Measurements from ENCODE around the gene ATP6V0C. TPM values are rescaled to one million over a fixed set of nuclear protein-coding genes. Genes with fewer than 3 reads are reported as not detected.
A peak's percentile ranks its signal among the peaks of the same experiment; 100 is the strongest.
"Not testable (repeated sequence)": the region's sequence is repeated elsewhere in the genome, so short reads cannot be mapped to it uniquely, and the experiment has no call there.

Gene ATP6V0C
- polyA plus RNA-seq, 3 donors = 238 to 294 (median 248) TPM

DNA sequence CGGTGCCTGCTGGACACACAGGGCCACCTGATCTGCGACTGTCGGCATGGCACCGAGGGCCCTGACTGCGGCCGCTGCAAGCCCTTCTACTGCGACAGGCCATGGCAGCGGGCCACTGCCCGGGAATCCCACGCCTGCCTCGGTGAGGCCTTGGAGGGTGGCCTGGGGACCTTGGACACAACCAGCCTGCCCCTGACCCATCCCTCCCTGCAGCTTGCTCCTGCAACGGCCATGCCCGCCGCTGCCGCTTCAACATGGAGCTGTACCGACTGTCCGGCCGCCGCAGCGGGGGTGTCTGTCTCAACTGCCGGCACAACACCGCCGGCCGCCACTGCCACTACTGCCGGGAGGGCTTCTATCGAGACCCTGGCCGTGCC is 41.3 kb upstream of the ATP6V0C start:
- no peak for DNase-seq

DNA sequence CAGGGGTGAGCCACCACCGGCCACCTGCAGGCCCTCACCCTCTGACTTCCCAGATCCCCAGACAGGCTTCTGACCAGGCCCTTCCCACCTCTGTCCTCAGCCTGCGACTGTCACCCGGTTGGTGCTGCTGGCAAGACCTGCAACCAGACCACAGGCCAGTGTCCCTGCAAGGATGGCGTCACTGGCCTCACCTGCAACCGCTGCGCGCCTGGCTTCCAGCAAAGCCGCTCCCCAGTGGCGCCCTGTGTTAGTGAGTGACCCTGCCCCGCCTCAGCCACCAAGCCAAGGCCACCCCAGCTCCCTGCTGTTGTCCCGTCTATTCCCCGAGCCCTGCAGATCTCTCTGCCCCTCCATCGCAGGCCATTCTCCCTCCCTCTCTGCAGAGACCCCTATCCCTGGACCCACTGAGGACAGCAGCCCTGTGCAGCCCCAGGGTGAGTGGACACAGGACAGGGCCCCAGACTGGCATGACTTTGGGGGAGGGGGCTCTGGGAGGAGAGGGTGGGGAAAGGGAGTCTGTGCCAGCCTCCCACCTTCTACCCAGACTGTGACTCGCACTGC is 40.8 kb upstream of the ATP6V0C start:
- no peak for DNase-seq

DNA sequence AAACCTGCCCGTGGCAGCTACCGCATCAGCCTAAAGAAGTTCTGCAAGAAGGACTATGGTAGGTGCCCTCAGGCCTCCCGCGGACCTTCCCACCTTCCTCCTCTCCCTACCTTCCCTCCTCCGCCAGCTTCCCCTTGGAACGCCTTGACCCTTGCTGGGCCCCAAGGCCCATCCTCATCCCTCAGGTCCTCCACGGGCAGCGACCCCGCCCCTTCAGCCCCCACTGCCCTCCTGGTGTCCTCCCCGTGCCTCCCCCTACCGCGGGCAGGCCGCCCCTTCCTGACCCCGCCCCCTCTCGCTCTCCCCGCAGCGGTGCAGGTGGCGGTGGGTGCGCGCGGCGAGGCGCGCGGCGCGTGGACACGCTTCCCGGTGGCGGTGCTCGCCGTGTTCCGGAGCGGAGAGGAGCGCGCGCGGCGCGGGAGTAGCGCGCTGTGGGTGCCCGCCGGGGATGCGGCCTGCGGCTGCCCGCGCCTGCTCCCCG is 40.3 kb upstream of the ATP6V0C start:
- no peak for DNase-seq

DNA sequence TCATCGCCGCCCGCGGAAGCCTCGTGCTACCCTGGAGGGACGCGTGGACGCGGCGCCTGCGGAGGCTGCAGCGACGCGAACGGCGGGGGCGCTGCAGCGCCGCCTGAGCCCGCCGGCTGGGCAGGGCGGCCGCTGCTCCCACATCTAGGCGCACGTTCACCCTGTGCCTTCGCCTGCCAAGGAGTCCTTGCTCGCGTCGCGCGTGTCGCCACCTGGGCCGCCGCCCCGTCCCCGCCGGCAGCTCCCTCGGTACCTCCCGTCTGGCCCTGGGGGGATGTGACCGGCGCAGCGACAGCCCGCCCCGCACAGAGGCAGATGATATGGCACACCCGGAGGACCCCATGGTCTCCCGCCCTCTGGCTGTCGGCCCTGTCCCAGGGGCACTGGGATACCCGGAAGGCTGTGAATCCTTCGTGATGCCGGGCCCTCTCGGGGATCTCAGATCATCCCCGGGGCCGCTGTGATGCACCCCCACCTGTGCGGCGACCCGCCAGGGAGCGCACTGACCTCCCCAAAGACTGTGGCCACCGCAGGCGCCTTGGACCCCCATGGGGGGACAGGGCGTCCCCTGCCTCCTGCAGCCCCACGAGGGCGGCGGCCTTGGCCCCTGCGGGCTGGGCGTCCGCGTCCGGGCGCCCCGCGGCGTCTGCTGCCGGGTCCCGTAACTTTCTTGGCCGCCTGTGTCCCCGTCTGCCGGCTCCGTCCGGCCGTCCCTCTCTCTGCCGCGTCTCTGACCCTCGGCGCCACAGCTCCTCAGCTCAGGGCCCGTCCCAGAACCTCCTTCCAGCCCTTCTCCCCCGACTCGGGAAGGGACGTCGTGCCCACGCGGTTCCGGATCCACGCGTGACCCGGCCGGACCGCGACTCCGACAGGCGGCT is 39.5 kb upstream of the ATP6V0C start:
- DNase-seq = no peak

DNA sequence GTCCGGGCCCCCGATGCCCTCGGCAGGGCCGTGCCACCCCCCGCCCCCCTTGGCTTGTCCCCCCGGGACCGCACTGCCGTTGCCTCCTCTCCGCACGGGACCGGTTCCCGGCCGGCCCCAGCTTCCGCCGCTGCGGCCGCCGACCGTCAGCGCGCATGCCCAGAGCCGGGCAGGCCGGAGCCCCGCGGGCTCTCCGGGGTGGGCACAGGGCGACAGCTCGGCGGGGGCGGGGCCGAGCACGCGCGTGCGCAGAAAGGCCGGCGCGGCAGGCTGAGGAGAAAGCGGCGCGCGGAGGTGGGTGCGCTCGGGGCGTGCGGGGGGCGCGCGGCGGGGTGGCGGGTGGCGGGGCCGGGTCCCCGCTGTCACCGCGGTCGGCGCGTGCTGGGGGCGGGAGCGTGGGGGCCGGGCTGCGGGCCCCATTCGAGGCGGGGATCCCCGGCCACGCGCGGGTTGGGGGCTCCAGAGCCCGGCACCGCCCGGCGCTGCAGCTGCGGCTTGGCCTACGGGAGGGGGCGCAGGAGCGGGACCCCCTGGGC is 38.8 kb upstream of the ATP6V0C start, which contains the start of gene TBC1D24:
Gene TBC1D24 (plus strand): TSS at position 251 of the 536 bp plus-strand sequence. CDS start 21,022 bp downstream, outside the sequence.
- peak; percentile 87 for DNase-seq

DNA sequence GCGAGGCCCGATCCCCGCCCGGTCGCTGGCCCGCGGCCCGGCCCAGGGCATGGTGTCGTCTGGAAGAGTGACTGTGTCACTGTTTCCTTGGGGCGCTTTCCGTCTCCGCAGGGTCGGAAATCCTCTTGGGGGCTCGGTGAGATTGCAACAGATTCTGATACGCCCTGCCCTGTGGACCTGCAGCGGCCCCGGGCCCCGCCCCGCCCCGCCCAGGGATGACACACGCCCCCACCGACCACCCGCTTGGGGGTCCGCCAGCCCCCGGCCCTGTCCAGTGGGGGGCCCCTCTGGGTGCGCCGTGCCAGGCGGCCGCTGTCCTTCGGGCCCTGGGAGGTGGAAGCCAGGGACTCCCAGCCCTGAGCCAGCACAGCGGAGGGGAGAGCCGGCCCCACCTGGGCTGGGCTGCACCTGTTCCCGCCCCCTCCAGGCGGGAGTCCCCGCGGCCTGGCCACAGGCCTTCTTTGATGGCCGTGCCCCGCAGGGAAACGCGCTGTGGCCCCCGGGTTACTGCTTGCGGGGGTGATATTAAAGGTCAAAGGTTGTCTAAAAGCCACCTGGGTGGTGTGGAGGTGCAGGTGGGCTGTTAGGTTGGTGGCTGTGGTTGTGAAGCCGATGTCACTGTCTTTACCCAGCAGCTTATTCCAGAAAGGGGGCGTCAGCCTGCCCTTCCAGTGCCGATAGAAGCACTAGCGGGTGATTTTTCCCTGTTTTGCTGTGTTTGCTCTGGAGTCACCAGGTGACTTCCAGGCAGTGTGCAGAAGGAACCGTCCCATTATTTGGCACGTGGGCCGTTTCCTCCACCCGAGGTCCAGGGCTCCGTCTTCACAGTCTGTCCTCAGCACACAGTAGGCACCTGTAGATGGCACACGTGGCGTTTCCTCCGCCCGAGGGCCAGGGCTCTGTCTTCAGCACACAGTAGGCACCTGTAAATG is 38.1 kb upstream of the ATP6V0C start:
- no peak for DNase-seq

DNA sequence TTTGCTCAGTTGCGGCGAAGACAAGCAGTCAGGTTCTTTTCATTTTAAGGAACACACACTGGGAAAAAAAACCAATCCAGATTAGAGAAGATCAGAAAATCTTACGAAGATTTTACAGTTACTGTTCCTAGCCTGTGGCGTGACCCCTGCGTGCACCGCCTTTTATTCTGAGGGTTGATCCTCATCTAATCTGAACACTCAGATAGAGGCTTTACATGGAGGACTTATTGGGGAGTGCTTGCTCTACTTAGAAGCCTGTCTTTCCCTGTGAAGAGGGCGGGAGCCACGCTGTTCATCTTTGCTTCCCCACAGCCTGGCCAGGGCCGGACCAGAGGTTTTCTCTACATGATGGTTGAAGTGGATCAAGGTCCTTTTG is 37.4 kb upstream of the ATP6V0C start:
- no peak for DNase-seq

DNA sequence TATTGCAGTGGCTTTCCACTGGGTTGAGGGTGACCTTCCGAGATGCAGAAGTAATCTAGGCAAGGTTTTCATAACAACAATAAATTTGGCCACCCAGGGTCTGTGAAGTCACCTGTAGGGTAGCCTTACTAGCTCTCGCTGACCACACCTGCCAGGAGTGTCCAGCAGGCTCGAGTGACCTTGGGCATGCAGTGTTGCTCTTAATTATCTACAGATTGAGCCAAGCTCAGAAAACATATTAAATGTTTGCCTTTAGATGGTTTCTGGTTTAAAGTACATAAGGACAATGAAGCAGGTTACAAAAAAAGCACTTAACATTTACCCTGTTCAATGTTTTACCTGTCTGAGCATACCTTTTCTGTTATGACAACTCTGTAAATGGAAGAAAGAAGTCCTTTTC is 37.0 kb upstream of the ATP6V0C start:
- no peak for DNase-seq

DNA sequence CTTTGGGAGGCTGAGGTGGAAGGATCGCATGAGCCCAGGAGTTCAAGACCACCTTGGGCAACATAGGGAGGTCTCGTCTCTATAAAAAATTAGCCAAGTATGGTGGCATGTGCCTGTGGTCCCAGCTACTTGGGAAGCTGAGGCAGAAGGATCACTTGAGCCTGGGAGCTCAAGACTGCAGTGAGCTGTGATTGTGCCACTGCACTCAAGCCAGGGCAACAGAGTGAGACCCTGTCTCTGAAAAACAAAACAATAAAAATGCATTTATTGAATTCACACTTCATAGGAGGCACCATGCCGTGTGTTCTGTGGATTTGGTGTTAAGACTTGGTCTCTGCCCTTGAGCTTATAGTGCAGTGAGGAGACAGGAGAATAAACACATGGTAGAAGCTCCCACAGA is 36.4 kb upstream of the ATP6V0C start:
- DNase-seq = no peak

DNA sequence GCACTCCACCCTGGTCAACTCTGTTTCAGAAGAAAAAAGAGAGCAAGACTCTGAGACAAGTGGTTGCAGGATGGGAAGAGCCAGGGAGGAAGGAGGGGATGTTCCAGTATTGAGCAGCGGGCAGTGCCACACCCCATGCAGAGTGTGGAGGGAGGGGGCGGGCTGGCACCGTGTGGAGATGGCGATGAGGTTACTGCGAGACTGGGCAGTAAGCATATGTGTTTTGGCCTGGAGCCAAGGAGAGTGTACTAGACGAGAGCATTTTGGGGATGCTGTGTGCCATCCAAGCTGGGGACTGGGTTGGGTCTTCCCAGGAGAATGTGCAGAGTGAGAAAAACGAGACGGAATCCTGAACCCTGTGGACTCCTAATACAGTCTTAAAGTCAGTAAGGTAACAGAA is 35.5 kb upstream of the ATP6V0C start:
- no peak for DNase-seq

DNA sequence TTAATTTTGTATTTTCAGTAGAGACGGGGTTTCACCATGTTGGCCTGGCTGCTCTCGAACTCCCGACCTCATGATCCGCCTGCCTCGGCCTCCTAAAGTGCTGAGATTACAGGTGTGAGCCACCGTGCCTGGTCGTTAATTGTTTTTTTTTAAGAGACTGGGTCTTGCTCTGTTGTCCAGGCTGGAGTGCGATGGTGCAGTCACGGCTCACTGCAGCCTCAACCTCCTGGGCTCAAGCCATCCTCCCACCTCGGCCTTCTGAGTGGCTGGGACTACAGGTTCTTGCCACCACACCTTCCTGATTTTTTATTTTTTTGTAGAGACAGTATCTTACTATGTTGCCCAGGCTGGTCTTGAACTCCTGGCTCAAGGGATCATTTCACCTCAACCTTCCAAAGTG is 33.8 kb upstream of the ATP6V0C start:
- not testable (repeated sequence) for DNase-seq

DNA sequence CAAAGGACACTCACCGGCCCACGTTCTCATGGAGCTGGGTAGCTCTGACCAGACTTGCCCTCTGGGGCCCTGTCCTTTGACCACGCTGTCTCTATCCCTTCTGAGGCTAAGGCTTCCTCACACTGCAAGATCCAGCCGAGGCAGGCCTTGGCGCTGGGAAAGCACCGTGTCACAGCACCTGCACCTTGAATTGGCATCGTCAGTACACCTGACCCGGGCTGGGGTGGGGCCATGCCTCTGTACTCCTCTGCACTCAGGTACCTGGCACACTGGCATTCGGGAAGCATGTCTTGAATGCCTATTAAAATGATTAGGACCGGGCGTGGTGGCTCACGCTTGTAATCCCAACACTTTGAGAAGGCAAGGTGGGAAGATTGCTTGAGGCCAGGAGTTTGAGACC is 32.8 kb upstream of the ATP6V0C start:
- DNase-seq = no peak

DNA sequence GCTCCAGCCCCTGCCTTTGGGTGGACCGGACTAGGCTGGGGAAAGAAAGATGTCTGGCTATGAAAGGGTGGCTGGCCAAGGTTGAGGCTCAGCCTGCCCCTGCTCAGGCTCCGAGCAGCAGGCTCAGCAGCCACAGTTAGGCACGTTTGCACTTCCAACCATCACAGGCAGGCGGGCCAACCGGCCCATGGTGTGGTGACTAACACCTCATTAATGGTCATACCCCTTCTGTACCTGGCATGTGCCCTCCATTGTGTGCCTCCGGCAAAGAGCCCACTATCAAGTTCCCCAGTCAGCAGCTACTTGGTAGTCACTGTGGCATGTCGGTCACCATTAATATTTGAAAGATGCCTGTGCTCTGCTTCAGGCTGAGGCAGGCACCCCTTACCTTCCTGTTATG is 32.1 kb upstream of the ATP6V0C start:
- DNase-seq = no peak

DNA sequence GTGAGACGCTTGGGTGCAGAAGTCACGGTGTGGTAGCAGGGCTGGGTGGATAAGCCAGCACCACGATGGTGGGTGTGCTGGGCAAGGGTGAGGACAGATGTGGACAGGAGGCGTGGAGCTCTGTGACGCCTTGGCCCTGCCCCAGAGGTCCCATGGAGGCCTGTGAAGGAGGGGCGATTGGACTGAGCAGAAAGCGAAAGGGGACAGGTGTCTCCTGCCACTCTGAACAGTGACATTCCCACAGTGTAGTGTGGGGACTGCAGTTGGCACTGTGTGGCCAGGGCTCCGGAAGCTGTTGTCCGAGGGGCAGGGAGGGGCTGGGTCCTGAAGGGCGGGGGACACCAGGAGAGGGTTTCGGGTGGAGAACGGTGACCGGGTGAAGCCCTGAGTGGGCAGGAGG is 31.5 kb upstream of the ATP6V0C start:
- no peak for DNase-seq

DNA sequence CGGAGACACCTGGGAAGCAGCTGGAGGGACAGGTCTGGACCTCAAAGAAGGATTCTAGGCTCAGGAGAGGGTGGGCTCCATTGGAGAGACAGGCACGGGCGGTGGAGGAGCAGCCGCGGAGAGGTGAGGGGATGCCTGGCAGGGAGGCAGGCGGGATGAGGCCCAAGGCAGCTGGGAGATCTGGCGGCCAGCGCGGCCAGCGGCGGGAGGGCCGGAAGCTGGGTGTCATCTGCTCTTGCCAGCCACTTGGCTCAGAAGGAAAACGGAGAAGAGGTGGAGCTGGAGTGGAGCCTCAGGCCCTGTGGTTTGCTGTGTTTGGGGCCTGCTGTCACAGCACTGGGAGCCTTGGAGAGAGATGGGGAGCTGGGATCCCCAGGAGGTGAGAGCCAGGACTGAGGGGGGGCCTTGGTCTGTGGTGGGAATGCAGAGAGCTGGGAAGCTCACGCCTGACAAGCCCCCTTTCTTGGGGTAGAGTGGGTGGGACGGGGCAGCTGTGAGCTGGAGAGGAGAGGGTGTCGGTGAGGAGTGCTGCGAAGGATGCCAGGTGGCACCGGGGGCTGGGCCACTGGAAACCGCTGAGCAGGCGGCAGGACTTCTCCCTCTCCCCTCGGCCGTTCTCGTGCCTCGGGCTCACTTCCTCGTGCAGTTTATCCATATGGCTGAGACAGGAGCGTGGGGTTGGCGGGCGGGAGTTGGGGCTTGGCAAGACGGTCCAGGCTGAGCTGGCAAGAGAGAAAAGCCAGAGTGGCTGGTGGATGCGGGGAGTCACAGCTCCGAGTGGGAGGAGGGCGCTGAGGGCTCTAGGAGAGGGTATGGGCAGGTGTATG is 30.8 kb upstream of the ATP6V0C start:
- DNase-seq = no peak

DNA sequence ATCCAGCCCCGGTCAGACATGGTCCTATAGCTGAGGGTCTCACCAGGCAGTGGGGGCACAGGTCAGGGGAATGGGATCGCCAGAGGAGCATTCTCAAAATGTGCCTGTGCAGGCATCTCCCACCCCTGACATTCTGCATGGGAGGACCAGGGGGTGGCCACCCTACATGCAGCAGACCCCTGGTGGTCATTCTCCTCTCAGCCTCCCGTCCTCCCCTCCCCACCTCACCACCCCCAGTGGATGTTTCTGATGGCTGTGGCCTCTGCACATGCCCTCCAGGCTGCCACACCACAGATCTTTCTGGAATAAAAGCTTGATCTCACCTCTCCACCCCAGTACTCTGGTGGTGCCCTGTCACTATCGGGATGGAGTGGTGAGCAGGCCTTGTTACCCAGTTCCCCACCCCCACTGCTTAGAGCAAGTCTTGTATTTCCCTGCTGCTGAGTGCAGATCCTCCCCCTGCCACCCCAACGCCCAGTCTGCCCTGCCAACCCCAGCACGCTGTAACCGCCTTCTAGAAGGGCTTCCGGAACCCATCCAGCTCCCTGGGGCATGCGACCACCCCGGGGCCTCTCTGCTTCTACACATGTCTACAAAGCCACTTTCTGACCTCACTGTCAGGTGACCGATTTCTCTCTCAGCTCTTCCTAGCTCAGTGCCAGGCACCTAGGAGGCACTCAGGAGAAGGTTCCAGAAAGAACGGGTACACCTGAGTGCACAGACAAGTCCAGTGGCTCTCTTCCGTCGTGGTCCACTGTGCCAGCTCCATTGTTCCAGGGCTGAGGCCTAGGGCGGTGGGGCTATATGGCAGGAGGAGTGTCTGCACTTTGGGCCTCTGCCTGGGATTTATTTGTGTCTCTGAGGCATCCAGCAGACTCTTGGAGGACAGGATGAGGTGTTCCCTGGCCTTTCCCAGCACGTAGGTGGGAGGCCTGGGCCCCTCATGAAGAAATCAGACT is 29.5 kb upstream of the ATP6V0C start:
- no peak for DNase-seq

DNA sequence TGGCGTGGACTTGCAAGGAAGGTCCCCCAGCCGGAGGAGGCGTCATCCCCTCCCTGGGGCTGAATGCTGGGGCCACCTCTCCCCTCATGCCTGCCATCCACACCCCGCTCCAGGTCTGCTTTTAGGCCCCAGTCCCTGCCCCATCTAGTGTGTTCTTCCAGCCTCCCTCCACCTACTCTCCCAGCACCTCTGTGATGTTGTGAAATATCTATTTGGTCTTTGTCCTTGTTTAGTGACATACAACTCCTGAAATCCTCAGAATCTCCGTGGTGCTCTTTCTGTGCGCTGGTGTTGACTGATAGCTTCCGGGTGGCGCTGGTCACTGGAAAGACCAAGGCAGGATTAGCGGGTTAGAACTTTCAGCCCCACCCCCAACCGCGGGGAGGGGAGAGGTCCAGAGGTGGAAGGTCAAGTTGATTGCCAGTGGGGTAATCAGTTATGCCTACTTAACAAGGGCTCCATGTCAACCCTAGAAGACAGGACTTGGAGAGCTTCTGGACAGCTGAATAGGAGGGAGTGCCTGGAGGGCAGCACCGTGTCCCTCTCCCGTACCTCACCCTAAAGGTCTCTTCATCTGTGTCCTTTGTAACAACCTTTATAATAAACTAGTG is 28.7 kb upstream of the ATP6V0C start:
- DNase-seq = no peak

DNA sequence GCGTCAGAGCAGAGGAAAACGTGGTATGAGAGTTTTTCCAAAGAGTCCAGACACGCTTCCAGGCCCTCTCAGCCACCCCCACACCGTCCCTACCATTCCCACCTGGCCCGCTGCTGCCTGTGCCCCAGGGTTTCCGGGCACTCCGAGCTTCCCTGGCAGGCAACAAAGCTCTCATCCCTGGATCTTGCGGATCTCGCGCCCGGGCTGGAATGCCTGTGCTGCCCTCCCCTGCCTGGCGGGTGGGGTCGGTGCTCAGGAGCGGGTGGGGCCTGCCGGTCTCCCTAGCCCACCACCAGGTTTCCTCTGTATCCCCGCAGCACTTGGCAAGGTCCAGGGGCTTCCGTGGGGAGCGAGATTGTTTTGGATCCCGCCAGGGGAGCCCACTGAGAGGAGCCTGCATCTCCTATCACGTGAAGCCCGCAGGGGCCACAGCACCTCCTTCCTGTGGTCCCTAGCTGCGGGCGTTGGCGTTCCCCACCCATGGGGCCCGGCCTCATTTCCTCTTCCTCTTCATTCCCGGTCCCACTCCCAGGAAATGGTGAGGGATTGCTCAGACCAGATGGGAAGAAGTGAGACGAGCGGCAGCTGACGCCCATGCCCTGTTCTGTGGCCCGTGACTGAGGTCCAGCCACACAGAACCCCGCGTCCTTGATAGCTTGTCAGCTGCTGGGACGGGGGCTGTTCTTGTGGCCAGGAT is 27.8 kb upstream of the ATP6V0C start:
- no peak for DNase-seq
